Globus pallidus (tissue), 1 donor: ENCODE results near the gene PCARE.
"Not testable (repeated sequence)": the region's sequence is repeated elsewhere in the genome, so short reads cannot be mapped to it uniquely, and the experiment has no call there.

Experiments used
- DNase-seq: peaks from one replicate; pipeline ENCODE4 v3.0.0-alpha.2; 2015; ENCODE audit warnings: low spot score

Gene PCARE

GRCh38 chr2:29096969-29097368, 22.6 kb upstream of the PCARE start:
- no peak for DNase-seq

- DNase-seq, result not testable (repeated sequence)
Observed at GRCh38 chr2:29090311-29090710, 16.0 kb upstream of the PCARE start.

- DNase-seq, result peak; percentile 55
Observed at GRCh38 chr2:29084554-29084953, 10.2 kb upstream of the PCARE start.

- no peak for DNase-seq
Observed at GRCh38 chr2:29082804-29083495, 8.6 kb upstream of the PCARE start.

GRCh38 chr2:29080886-29081743, 6.8 kb upstream of the PCARE start:
- no peak for DNase-seq

- DNase-seq, result no peak
Observed at GRCh38 chr2:29079887-29080286, 5.6 kb upstream of the PCARE start.

GRCh38 chr2:29075894-29076705, 1.8 kb upstream of the PCARE start:
- peak; percentile 93 for DNase-seq

GRCh38 chr2:29073933-29074332, 390 bp downstream of the PCARE start:
- no peak for DNase-seq

- DNase-seq, result no peak
Observed at GRCh38 chr2:29072971-29073725, 1.2 kb downstream of the PCARE start.

- DNase-seq, result no peak
Observed at GRCh38 chr2:29072251-29072650, 2.1 kb downstream of the PCARE start.

GRCh38 chr2:29071032-29071975, 3.0 kb downstream of the PCARE start:
- DNase-seq, result no peak

- no peak for DNase-seq
Observed at GRCh38 chr2:29070526-29070925, 3.8 kb downstream of the PCARE start.

- no peak for DNase-seq
Observed at GRCh38 chr2:29068513-29068912, 5.8 kb downstream of the PCARE start.

GRCh38 chr2:29066997-29067605, 7.2 kb downstream of the PCARE start:
- DNase-seq, result no peak

GRCh38 chr2:29066271-29066860, 8.0 kb downstream of the PCARE start:
- DNase-seq, result no peak

GRCh38 chr2:29065068-29065811, 9.1 kb downstream of the PCARE start:
- peak; percentile 83 for DNase-seq

- DNase-seq, result no peak
Observed at GRCh38 chr2:29064746-29065067, 9.6 kb downstream of the PCARE start.

GRCh38 chr2:29064346-29064715, 10.0 kb downstream of the PCARE start:
- DNase-seq, result no peak

- DNase-seq, result peak; percentile 52
Observed at GRCh38 chr2:29063646-29064345, 10.5 kb downstream of the PCARE start.
